Parathyroid adenoma (tissue), 2 donors: Measurements from ENCODE around the gene ARHGEF28.

Source experiments
- H2AFZ ChIP-seq: fragments of 300-600 bp; sonication (generic); one replicate; pipeline ENCODE4 v1.7.0; 2017; ENCODE audit warnings: antibody characterized with exemption, mild to moderate bottlenecking
- H3K27ac ChIP-seq: fragments of 300-600 bp; sonication (generic); one replicate; pipeline ENCODE4 v1.7.0; 2017
- H3K27me3 ChIP-seq: fragments of 300-600 bp; sonication (generic); one replicate; pipeline ENCODE4 v1.7.0; 2017; ENCODE audit warnings: low read length; ENCODE audit not compliant: control insufficient read depth, insufficient read depth
- H3K36me3 ChIP-seq: fragments of 300-600 bp; sonication (generic); one replicate; pipeline ENCODE4 v1.7.0; 2017; ENCODE audit warnings: low read length; ENCODE audit not compliant: control insufficient read depth, insufficient read depth
- H3K4me1 ChIP-seq: fragments of 300-600 bp; sonication (generic); one replicate; pipeline ENCODE4 v1.7.0; 2017; ENCODE audit warnings: control low read depth
- H3K4me2 ChIP-seq: fragments of 300-600 bp; sonication (generic); one replicate; pipeline ENCODE4 v1.7.0; 2017; ENCODE audit warnings: low read length
- H3K4me3 ChIP-seq: fragments of 300-600 bp; sonication (generic); one replicate; pipeline ENCODE4 v1.7.0; 2017; ENCODE audit warnings: low read depth, low read length
- H3K79me2 ChIP-seq: fragments of 300-600 bp; sonication (generic); one replicate; pipeline ENCODE4 v1.7.0; 2017; ENCODE audit warnings: control low read depth
- H3K9ac ChIP-seq: fragments of 300-600 bp; sonication (generic); one replicate; pipeline ENCODE4 v1.7.0; 2017; ENCODE audit warnings: mild to moderate bottlenecking
- H3K9me3 ChIP-seq: fragments of 300-600 bp; sonication (generic); one replicate; pipeline ENCODE4 v1.7.0; 2017; ENCODE audit warnings: low read length; ENCODE audit not compliant: control insufficient read depth
- CTCF ChIP-seq: fragments of 300-600 bp; sonication (generic); IDR thresholded peaks from one replicate; pipeline ENCODE4 v1.7.0; 2017; ENCODE audit warnings: antibody characterized with exemption, mild to moderate bottlenecking
- donor health status: primary hyperparathyroidism.

Gene ARHGEF28

DNA sequence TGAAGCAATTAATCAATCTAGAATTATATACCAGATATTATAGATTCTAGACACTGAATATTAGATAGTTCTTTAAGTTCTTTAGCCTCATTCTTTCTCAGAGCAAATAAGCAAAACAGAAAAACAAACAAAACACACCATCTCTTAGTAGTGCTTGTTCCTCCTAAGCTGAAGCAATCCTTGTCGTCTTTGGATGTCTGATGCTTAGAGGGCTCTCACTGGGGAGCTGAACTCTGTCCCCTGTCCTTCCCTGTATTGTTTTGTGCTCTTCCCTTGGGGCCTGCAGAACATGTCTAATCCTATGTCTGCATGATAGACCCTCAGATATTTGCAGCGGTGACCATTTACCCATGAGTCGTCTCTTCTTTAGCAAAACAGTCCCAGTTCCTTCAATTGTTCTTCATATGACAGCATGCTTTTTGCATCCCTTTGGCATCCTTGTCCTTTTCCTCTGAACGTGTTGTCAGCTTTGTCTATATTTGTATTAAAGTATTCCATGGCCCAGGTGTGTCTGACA, 114.3 kb downstream of the ARHGEF28 start:
- no peak for TF ChIP-seq CTCF
- H3K79me2 ChIP-seq = no peaks in the 10 kb centered on the region
- H3K4me1 ChIP-seq = no peaks in the 10 kb centered on the region

GRCh38 chr5:73743161-73743560, 117.2 kb downstream of the ARHGEF28 start:
- no peaks in the 10 kb centered on the region for H3K4me1 ChIP-seq
- H3K4me2 ChIP-seq = no peak overlapping the region
- no peaks in the 10 kb centered on the region for H3K27me3 ChIP-seq
- H3K36me3 ChIP-seq = no peaks in the 10 kb centered on the region
- H2AFZ ChIP-seq = no peak overlapping the region
- H3K27ac ChIP-seq = no peak overlapping the region
- TF ChIP-seq CTCF = no peak
- H3K9me3 ChIP-seq = no peaks in the 10 kb centered on the region
- H3K9ac ChIP-seq = no peak overlapping the region
- H3K79me2 ChIP-seq = no peaks in the 10 kb centered on the region
- H3K4me3 ChIP-seq = no peak overlapping the region

More for the DNA sequence above, 114.3 kb downstream of the ARHGEF28 start:
- Histone ChIP-seq H3K9ac (no peak overlapping the region), H3K4me3 (no peak overlapping the region), H3K4me2 (no peak overlapping the region), H3K9me3 (no peaks in the 10 kb centered on the region), H3K36me3 (no peaks in the 10 kb centered on the region), H3K27me3 (no peaks in the 10 kb centered on the region), H3K27ac (no peak overlapping the region), H2AFZ (no peak overlapping the region)

DNA sequence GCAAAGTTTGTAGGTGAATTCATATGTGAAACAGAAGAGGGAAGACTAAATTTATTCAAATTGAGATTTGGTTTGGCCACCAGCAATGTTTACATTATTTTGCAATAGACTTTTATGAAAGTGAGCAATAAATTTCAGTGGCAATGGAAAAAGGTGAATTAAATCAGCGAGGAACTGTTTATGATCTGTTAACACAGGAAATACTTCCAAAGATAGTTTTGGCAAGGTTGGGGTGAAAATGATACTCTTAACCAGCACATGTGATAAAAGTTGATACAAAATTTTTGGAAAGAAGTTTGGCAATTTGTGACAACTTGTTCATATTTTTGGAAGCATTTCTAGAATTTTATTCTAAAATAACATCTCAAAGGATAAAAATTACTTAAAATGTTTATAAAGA, 119.8 kb downstream of the ARHGEF28 start:
- H3K4me2 ChIP-seq = no peak overlapping the region
- no peak for TF ChIP-seq CTCF
- H3K79me2 ChIP-seq = no peaks in the 10 kb centered on the region
- H3K4me1 ChIP-seq = no peaks in the 10 kb centered on the region
- no peaks in the 10 kb centered on the region for H3K9me3 ChIP-seq
- no peak overlapping the region for H2AFZ ChIP-seq
- H3K9ac ChIP-seq = no peak overlapping the region
- H3K27ac ChIP-seq = no peak overlapping the region
- no peak overlapping the region for H3K4me3 ChIP-seq
- no peaks in the 10 kb centered on the region for H3K27me3 ChIP-seq
- H3K36me3 ChIP-seq = no peaks in the 10 kb centered on the region

DNA sequence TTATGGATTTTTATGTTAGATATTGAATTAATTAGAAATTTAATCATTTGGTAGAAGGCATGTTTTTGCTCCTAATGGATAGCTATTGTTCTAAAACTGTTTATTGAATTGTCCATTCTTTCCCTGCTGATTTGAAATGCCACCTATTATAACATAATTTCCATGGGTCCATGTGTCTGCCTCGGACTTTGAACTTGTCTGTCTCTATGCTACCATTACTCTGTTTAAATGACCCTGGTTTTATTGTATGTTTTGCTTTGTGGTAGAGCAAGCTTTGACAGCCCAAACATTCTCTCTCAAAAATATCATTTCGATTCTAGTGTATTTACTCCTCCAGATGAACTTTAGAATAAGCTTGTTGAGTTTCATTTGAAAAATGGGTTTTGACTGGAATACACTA, 120.6 kb downstream of the ARHGEF28 start:
- no peak overlapping the region for H3K9ac ChIP-seq
- no peaks in the 10 kb centered on the region for H3K27me3 ChIP-seq
- no peak overlapping the region for H2AFZ ChIP-seq
- no peak for TF ChIP-seq CTCF
- no peaks in the 10 kb centered on the region for H3K79me2 ChIP-seq
- no peaks in the 10 kb centered on the region for H3K9me3 ChIP-seq
- H3K4me2 ChIP-seq = no peak overlapping the region
- H3K4me3 ChIP-seq = no peak overlapping the region
- H3K4me1 ChIP-seq = no peaks in the 10 kb centered on the region
- H3K36me3 ChIP-seq = no peaks in the 10 kb centered on the region
- H3K27ac ChIP-seq = no peak overlapping the region

DNA sequence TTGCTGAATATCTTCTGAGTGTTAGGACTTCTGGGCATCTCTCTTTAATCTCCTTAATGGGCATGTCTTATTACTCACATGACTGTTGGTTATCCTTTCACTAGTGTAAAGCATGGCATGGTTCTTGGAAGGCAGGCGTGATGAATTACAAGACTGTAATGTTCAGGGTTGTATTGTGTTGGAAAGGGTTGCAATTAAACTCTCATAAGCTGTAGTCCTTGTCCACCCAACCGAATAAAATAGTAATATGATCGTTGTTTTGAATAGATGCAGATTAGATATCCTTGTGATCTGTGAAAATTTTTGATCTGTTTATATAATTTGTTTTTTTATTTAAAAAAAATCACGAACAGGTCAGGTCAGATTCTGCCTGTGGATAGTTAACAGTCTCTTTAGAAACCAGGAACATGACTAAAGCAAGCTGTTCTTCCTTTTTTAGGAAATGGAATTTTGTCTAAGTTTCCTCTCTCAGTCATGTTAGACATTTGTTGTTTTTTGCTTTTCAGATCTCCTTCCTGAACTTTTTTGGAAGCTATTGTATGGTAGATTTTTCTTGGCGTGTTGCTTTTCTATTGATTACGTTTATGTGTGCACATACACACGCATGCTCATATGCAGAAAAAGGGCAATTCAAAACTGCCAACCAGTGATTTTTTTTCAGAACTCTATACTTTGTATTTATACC, 121.8 kb downstream of the ARHGEF28 start:
- no peak overlapping the region for H3K9ac ChIP-seq
- no peak overlapping the region for H3K4me3 ChIP-seq
- no peaks in the 10 kb centered on the region for H3K4me1 ChIP-seq
- no peak overlapping the region for H2AFZ ChIP-seq
- TF ChIP-seq CTCF = no peak
- no peaks in the 10 kb centered on the region for H3K79me2 ChIP-seq
- H3K9me3 ChIP-seq = no peaks in the 10 kb centered on the region
- no peaks in the 10 kb centered on the region for H3K27me3 ChIP-seq
- no peaks in the 10 kb centered on the region for H3K36me3 ChIP-seq
- H3K27ac ChIP-seq = no peak overlapping the region
- H3K4me2 ChIP-seq = no peak overlapping the region
